Measurements from ENCODE around the gene POLR1A.

Gene POLR1A

DNA sequence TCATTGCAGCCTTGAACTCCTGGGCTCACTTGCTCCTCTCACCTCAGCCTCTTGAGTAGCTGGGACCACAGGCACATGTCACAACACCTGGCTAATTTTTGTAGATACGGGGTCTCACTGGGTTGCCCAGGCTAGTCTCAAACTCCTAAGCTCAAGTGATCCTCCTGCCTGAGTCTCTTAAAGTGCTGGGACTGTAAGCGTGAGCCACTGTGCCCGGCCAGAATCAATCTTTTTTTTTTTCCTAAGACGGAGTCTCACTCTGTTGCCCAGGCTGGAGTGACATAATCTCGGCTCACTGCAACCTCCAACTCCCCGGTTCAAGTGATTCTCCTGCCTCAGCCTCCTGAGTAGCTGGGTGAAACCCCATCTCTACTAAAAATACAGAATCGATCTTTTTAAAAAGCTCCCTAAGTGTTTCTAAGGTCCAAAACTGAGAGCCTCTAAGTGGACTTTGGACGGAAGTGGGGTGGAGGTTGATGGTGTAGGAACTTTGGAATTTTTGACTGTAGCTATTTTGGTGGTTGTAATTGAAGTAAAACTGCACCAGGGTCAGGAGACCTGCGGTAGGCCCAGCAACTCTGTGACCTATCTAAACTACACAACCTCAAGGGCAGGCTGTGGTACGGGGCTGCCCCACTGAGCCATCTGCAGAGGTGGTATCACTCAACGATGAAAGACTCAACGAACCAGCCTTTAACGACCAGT, 82.9 kb downstream of the POLR1A start:
- H4K20me1 ChIP-seq (ENCODE audit: insufficient read depth): no peaks in the 10 kb centered on the region
- TF ChIP-seq CTCF (conservative IDR thresholded peaks at IDR 0.05; ENCODE audit: low read depth, low read length): no peak
- H3K36me3 ChIP-seq (ENCODE audit: insufficient read depth): peaks cover 12% of the 10 kb centered on the region; the same call in 1 of the 2 replicates
- H3K4me1 ChIP-seq (ENCODE audit: low read depth, poor library complexity, severe bottlenecking): no peaks in the 10 kb centered on the region
- no peaks in the 10 kb centered on the region for H3K79me2 ChIP-seq (ENCODE audit: insufficient read depth, low read depth)
- no peak overlapping the region for H3K27ac ChIP-seq
- no peak overlapping the region for H2AFZ ChIP-seq (ENCODE audit: low read depth)
- H3K9ac ChIP-seq: no peak overlapping the region
- no peak overlapping the region for H3K4me2 ChIP-seq
- no peaks in the 10 kb centered on the region for H3K27me3 ChIP-seq (ENCODE audit: insufficient read depth, low read depth)
- H3K4me3 ChIP-seq (IDR thresholded peaks at IDR 0.05; ENCODE audit: insufficient read depth, low read depth, low read length): no peak overlapping the region

- Histone ChIP-seq H3K27me3 (ENCODE audit: insufficient read depth, low read depth) (no peaks in the 10 kb centered on the region), H4K20me1 (ENCODE audit: insufficient read depth) (no peaks in the 10 kb centered on the region), H3K4me3 (IDR thresholded peaks at IDR 0.05; ENCODE audit: insufficient read depth, low read depth, low read length) (no peak overlapping the region), H3K36me3 (ENCODE audit: insufficient read depth) (peaks cover 5% of the 10 kb centered on the region; the same call in 1 of the 2 replicates), H3K4me2 (no peak overlapping the region), H3K9ac (no peak overlapping the region), H3K4me1 (ENCODE audit: low read depth, poor library complexity, severe bottlenecking) (no peaks in the 10 kb centered on the region), H2AFZ (ENCODE audit: low read depth) (no peak overlapping the region), H3K27ac (no peak overlapping the region), H3K79me2 (ENCODE audit: insufficient read depth, low read depth) (no peaks in the 10 kb centered on the region)
- TF ChIP-seq CTCF (conservative IDR thresholded peaks at IDR 0.05; ENCODE audit: low read depth, low read length): no peak
Measured at GRCh38 chr2:86021396-86022378, 84.0 kb downstream of the POLR1A start.

DNA sequence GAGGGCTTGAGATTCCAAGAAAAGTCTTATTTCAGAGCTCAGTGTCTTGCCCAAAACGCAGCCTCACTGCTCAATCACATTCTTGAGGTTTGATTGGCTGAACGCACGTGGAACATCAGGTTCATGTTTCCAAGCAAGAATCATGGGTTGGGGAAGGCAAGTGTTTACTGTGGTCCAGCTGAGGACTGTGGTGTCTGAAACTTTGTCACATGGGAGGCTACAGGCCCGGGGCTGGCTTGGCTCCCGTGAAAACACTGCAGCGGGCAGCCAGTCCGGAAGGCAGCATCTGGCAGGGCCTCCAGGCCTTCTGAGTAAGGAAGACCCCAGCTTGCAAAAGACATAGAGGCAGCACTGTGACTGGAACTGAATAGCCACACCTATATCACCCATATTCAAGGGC, 84.7 kb downstream of the POLR1A start:
- Histone ChIP-seq H3K27me3 (ENCODE audit: insufficient read depth, low read depth) (no peaks in the 10 kb centered on the region), H2AFZ (ENCODE audit: low read depth) (no peak overlapping the region), H3K4me2 (no peak overlapping the region), H3K9ac (no peak overlapping the region), H3K4me1 (ENCODE audit: low read depth, poor library complexity, severe bottlenecking) (no peaks in the 10 kb centered on the region), H3K79me2 (ENCODE audit: insufficient read depth, low read depth) (no peaks in the 10 kb centered on the region), H3K27ac (no peak overlapping the region), H4K20me1 (ENCODE audit: insufficient read depth) (no peaks in the 10 kb centered on the region), H3K36me3 (ENCODE audit: insufficient read depth) (peaks cover 2% of the 10 kb centered on the region; the same call in 1 of the 2 replicates), H3K4me3 (IDR thresholded peaks at IDR 0.05; ENCODE audit: insufficient read depth, low read depth, low read length) (no peak overlapping the region)
- TF ChIP-seq CTCF (conservative IDR thresholded peaks at IDR 0.05; ENCODE audit: low read depth, low read length): no peak

DNA sequence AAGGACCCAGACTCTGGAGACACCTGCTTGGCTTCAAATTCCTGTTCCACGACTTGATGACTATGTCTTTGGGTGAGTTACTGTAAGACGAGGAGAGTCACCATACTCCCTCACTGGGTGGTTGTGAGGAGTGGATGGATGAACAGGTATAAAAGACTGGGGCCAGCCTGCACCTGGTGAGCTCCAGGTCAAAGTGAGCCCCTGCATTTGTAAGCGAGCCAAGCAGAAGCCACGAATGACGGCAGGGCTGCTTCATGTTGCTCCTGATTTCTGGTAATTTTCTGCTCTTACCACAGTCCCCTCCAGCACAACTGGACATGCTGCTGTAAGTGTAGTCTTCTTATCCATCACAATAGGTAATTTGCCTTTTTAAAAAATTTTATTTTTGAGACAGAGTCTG, 86.6 kb downstream of the POLR1A start:
- Histone ChIP-seq H3K4me1 (ENCODE audit: low read depth, poor library complexity, severe bottlenecking) (no peaks in the 10 kb centered on the region), H3K36me3 (ENCODE audit: insufficient read depth) (no peaks in the 10 kb centered on the region), H4K20me1 (ENCODE audit: insufficient read depth) (no peaks in the 10 kb centered on the region), H3K9ac (no peak overlapping the region), H3K27me3 (ENCODE audit: insufficient read depth, low read depth) (no peaks in the 10 kb centered on the region), H3K4me2 (no peak overlapping the region), H3K27ac (no peak overlapping the region), H2AFZ (ENCODE audit: low read depth) (no peak overlapping the region), H3K79me2 (ENCODE audit: insufficient read depth, low read depth) (no peaks in the 10 kb centered on the region), H3K4me3 (IDR thresholded peaks at IDR 0.05; ENCODE audit: insufficient read depth, low read depth, low read length) (no peak overlapping the region)
- no peak for TF ChIP-seq CTCF (conservative IDR thresholded peaks at IDR 0.05; ENCODE audit: low read depth, low read length)
